H1 (cell line): ENCODE results near the gene ACCSL. TPM values are rescaled to one million over a fixed set of nuclear protein-coding genes. Genes with fewer than 3 reads are reported as not detected.

ENCODE experiments used
- CTCF ChIA-PET: fragments of 300-600 bp; sonication (Branson Sonifier 250); formaldehyde crosslinking; loops from one replicate; lab custom pipeline; 2021; ENCODE audit not compliant: partially characterized antibody; lab: Charles Lee
- POLR2A ChIA-PET: fragments of 300-600 bp; sonication (Branson Sonifier 250); formaldehyde crosslinking; loops from one replicate; lab custom pipeline; 2021; ENCODE audit warnings: inconsistent platforms; ENCODE audit not compliant: partially characterized antibody; lab: Charles Lee
- DNase-seq, 2 experiments: peaks; one replicate each; pipeline versions ENCODE4 v3.0.0 to v3.0.0-alpha.2; 2010 to 2022; ENCODE audit warnings: low spot score in 2 of 2, low read depth in 1 of 2, mixed read lengths in 1 of 2
- FAIRE-seq: peaks from 2 replicates; lab custom pipeline; 2011; peaks lifted over from hg19 to GRCh38; lab: Jason Lieb, UNC
- H2AFZ ChIP-seq: 2 replicates; pipeline ENCODE4 v1.8.1; 2012; ENCODE audit warnings: low read length, inconsistent platforms
- H2AK5ac ChIP-seq: 2 replicates; pipeline ENCODE4 v1.6.1; 2013; ENCODE audit warnings: low read depth, low read length
- H2BK120ac ChIP-seq: replicated peaks from 2 replicates; pipeline ENCODE3; 2013; ENCODE audit warnings: low read depth, low read length, inconsistent platforms
- H2BK12ac ChIP-seq: 2 replicates; pipeline ENCODE4 v1.6.1; 2013; ENCODE audit warnings: low read depth, low read length
- H2BK15ac ChIP-seq: 2 replicates; pipeline ENCODE4 v1.6.1; 2013; ENCODE audit warnings: low read length
- H2BK20ac ChIP-seq: 2 replicates; pipeline ENCODE4 v1.6.1; 2013; ENCODE audit warnings: low read length
- H2BK5ac ChIP-seq: 2 replicates; pipeline ENCODE4 v1.6.1; 2013; ENCODE audit warnings: low read depth, low read length
- H3K14ac ChIP-seq: 2 replicates; pipeline ENCODE4 v1.6.1; 2013; ENCODE audit warnings: inconsistent platforms; ENCODE audit not compliant: insufficient read length
- H3K18ac ChIP-seq: 2 replicates; pipeline ENCODE4 v1.6.1; 2013; ENCODE audit warnings: low read length; ENCODE audit errors: extremely low read depth
- H3K23ac ChIP-seq: 2 replicates; pipeline ENCODE4 v1.6.1; 2013; ENCODE audit warnings: inconsistent platforms; ENCODE audit not compliant: insufficient read length
- H3K23me2 ChIP-seq: 2 replicates; pipeline ENCODE4 v1.6.1; 2013; ENCODE audit warnings: low read depth, low read length
- H3K27ac ChIP-seq: 2 replicates; pipeline ENCODE4 v1.6.1; 2011; ENCODE audit warnings: low read depth, low read length, inconsistent platforms
- H3K27me3 ChIP-seq, 4 experiments: replicated peaks in 1 of 4; 1 replicate in 1 of 4; 2 replicates in 3 of 4; pipeline versions ENCODE4 v1.6.1 to v1.8.1; 2011 to 2013; ENCODE audit warnings: low read length in 3 of 4, mild to moderate bottlenecking in 3 of 4, inconsistent platforms in 2 of 4, mixed read lengths in 2 of 4, moderate library complexity in 1 of 4; ENCODE audit not compliant: control insufficient read depth in 3 of 4, insufficient read depth in 3 of 4; ENCODE audit errors: extremely low read depth in 1 of 4
- H3K36me3 ChIP-seq, 4 experiments: 2 replicates each; pipeline versions ENCODE4 v1.6.1 to v1.8.1; 2011 to 2013; ENCODE audit warnings: mild to moderate bottlenecking in 4 of 4, low read length in 3 of 4, moderate library complexity in 2 of 4, control low read depth in 1 of 4, inconsistent platforms in 1 of 4; ENCODE audit not compliant: insufficient read depth in 4 of 4, control insufficient read depth in 2 of 4
- H3K4ac ChIP-seq: replicated peaks from 2 replicates; pipeline ENCODE3; 2013; ENCODE audit warnings: low read length, low read depth, mixed read lengths, inconsistent platforms; ENCODE audit not compliant: insufficient read length
- H3K4me1 ChIP-seq, 4 experiments: replicated peaks in 1 of 4; 1 replicate in 1 of 4; 2 replicates in 3 of 4; pipeline versions ENCODE4 v1.6.1 to v1.8.1; 2011 to 2013; ENCODE audit warnings: low read length in 3 of 4, inconsistent platforms in 2 of 4, mixed read lengths in 1 of 4; ENCODE audit not compliant: insufficient read depth in 4 of 4, control insufficient read depth in 3 of 4
- H3K4me2 ChIP-seq, 2 experiments: 2 replicates each; pipeline versions ENCODE4 v1.6.1 to v1.8.1; 2011 to 2013; ENCODE audit warnings: low read depth in 2 of 2, low read length in 2 of 2, control low read depth in 1 of 2, inconsistent platforms in 1 of 2, mild to moderate bottlenecking in 1 of 2; ENCODE audit not compliant: insufficient read depth in 1 of 2
- H3K4me3 ChIP-seq, 4 experiments: fragments of 200-600, 300-600 bp in 1 of 4; sonication (generic), shearing (Covaris generic), sonication (Bioruptor Twin) in 1 of 4; 2 replicates each; pipeline versions ENCODE4 v1.5.1 to v1.8.1; 2011 to 2016; ENCODE audit warnings: low read length in 4 of 4, low read depth in 3 of 4, control low read depth in 2 of 4, inconsistent platforms in 2 of 4, mild to moderate bottlenecking in 2 of 4, mixed read lengths in 1 of 4, moderate library complexity in 1 of 4; ENCODE audit not compliant: insufficient read depth in 2 of 4; ENCODE audit errors: extremely low read depth in 1 of 4
- H3K56ac ChIP-seq: replicated peaks from 2 replicates; pipeline ENCODE3; 2013; ENCODE audit warnings: low read depth, mild to moderate bottlenecking, mixed read lengths, low read length, inconsistent platforms; ENCODE audit not compliant: insufficient read length
- H3K79me1 ChIP-seq: 2 replicates; pipeline ENCODE4 v1.6.1; 2013; ENCODE audit warnings: low read depth, low read length, control low read depth
- H3K79me2 ChIP-seq, 2 experiments: 2 replicates each; pipeline versions ENCODE4 v1.6.1 to v1.8.1; 2012 to 2013; ENCODE audit warnings: low read length in 2 of 2, mild to moderate bottlenecking in 2 of 2, inconsistent platforms in 1 of 2; ENCODE audit not compliant: insufficient read depth in 2 of 2, control insufficient read depth in 1 of 2
- H3K9ac ChIP-seq, 4 experiments: replicated peaks in 1 of 4; 1 replicate in 1 of 4; 2 replicates in 3 of 4; pipeline versions ENCODE4 v1.6.1 to v1.8.1; 2011 to 2013; ENCODE audit warnings: low read depth in 3 of 4, low read length in 3 of 4, control low read depth in 2 of 4, mild to moderate bottlenecking in 2 of 4, moderate library complexity in 2 of 4, inconsistent platforms in 1 of 4; ENCODE audit errors: extremely low read depth in 1 of 4
- H3K9me3 ChIP-seq, 2 experiments: 2 replicates each; pipeline versions ENCODE4 v1.6.1 to v1.8.1; 2012 to 2013; ENCODE audit warnings: mild to moderate bottlenecking in 2 of 2, moderate library complexity in 2 of 2, control low read depth in 1 of 2, inconsistent platforms in 1 of 2, low read depth in 1 of 2, low read length in 1 of 2, mixed read lengths in 1 of 2; ENCODE audit not compliant: insufficient read depth in 2 of 2
- H4K20me1 ChIP-seq, 2 experiments: replicated peaks in 1 of 2; 2 replicates each; pipeline versions ENCODE3 to v1.8.1; 2011 to 2013; ENCODE audit warnings: inconsistent platforms in 2 of 2, low read length in 2 of 2, mild to moderate bottlenecking in 1 of 2; ENCODE audit not compliant: insufficient read depth in 2 of 2, control insufficient read depth in 1 of 2
- H4K5ac ChIP-seq: 2 replicates; pipeline ENCODE4 v1.6.1; 2013; ENCODE audit warnings: low read length, low read depth, mixed read lengths, inconsistent platforms; ENCODE audit not compliant: insufficient read length
- H4K8ac ChIP-seq: 2 replicates; pipeline ENCODE4 v1.8.0; 2013; ENCODE audit warnings: mild to moderate bottlenecking, moderate library complexity, low read length, inconsistent platforms; ENCODE audit not compliant: insufficient read depth; ENCODE audit errors: extremely low read depth
- H4K91ac ChIP-seq: replicated peaks from 2 replicates; pipeline ENCODE3; 2013; ENCODE audit warnings: low read length, mixed read lengths, inconsistent platforms; ENCODE audit not compliant: insufficient read length
- CBX8 ChIP-seq: fragments of 300-800, 300-1000 bp; sonication (generic); IDR thresholded peaks from 2 replicates; pipeline ENCODE4 v1.7.1; 2016; ENCODE audit warnings: low read depth, low read length, borderline replicate concordance
- KDM1A ChIP-seq: fragments of 200-600, 300-600 bp; sonication (generic); IDR thresholded peaks from 2 replicates; pipeline ENCODE4 v1.7.1; 2016; ENCODE audit warnings: mild to moderate bottlenecking, low read length, borderline replicate concordance
- RAD21 ChIP-seq, 2 experiments: IDR thresholded peaks in 1 of 2; conservative IDR thresholded peaks in 1 of 2; 2 replicates each; pipeline ENCODE4 v1.6.1; 2011; ENCODE audit warnings: low read depth in 2 of 2, low read length in 2 of 2, improper control_type of control experiment in 1 of 2, inconsistent platforms in 1 of 2, mild to moderate bottlenecking in 1 of 2, moderate library complexity in 1 of 2
- WGBS, 2 experiments: shearing (Covaris generic) in 1 of 2; methylation state at CpG; one replicate each; pipeline versions ENCODE4 v1.1.6 to v1.1.7; 2013 to 2015; ENCODE audit warnings: low lambda C conversion rate in 2 of 2, mixed read lengths in 2 of 2, inconsistent platforms in 1 of 2, low coverage in 1 of 2, missing lambda C conversion rate in 1 of 2; ENCODE audit not compliant: insufficient replicate concordance in 2 of 2, insufficient coverage in 1 of 2, insufficient read length in 1 of 2; ENCODE audit errors: extremely low coverage in 1 of 2, missing lambda C conversion rate in 1 of 2; 5-methylcytosine and 5-hydroxymethylcytosine counted together
- polyA plus RNA-seq, 7 experiments: library from polyadenylated mRNA; depleted of rRNA in 3 of 7; stranded (reverse) in 5 of 7; unstranded in 2 of 7; fragments of >200 nt in 5 of 7; fragments of 200-250 nt in 2 of 7; gene quantifications; 1 replicate in 5 of 7; 2 replicates in 1 of 7; 4 replicates in 1 of 7; pipeline versions ENCODE4 v1.2.1 to v1.2.3, GENCODE V29; 2011 to 2013; ENCODE audit warnings: missing spikeins in 2 of 7, mixed read lengths in 2 of 7
- total RNA-seq: library from RNA; stranded (reverse); fragmentation: NEBNext Ultra II Directional; extraction: Animal tissue kit (Norgen Biotek cat#: 25700); gene quantifications from 2 replicates; pipeline ENCODE4 v1.2.1, GENCODE V29; 2021

The ACCSL gene
- total and polyA plus RNA-seq, 2 of the 8 experiments (the other 6 are each of a cell fraction or from before 2014, with no cell fraction given): not detected

DNA sequence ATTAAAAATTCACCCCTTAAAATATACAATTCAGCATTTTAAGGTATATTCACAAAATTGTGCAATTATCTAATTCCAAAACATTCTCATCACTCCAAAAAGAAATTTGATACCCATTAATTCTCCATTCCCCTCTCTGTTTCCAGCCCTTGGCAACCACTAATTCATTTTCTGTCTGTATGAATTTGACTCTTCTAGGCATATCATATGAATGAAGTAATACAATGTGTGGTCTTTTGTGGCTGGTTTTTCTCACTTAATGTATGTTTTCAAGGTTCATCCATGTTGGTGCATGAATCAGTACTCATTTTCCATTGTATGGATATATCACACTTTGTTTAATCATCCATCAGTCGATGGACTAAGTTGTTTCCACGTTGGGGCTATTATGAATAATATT lies 29.0 kb upstream of the ACCSL start:
- H2BK5ac ChIP-seq: no peak overlapping the region
- no peaks in the 10 kb centered on the region; a peak in 1 of 7 replicates for H3K4me1 ChIP-seq
- no peak overlapping the region for H3K9ac ChIP-seq
- H2AK5ac ChIP-seq: no peak overlapping the region
- H3K79me1 ChIP-seq: no peaks in the 10 kb centered on the region
- whole genome bisulfite sequencing, 2 experiments: 87% methylated on average over 2 of the region's 2 CpGs; no CpG with 5 or more reads in 1 of the 2 experiments
- no peak overlapping the region for H2BK15ac ChIP-seq
- no peaks in the 10 kb centered on the region for H3K23me2 ChIP-seq
- H4K20me1 ChIP-seq: no peaks in the 10 kb centered on the region
- H3K27me3 ChIP-seq: no peaks in the 10 kb centered on the region
- H4K5ac ChIP-seq: no peak overlapping the region
- no peak overlapping the region for H2AFZ ChIP-seq
- H3K56ac ChIP-seq: no peak overlapping the region
- H4K8ac ChIP-seq: no peak overlapping the region
- DNase-seq (no peak), FAIRE-seq (no peak)
- no peak overlapping the region for H2BK120ac ChIP-seq
- H3K14ac ChIP-seq: no peak overlapping the region
- no peak overlapping the region for H4K91ac ChIP-seq
- no peak overlapping the region for H3K4me3 ChIP-seq
- no peak overlapping the region for H3K4me2 ChIP-seq
- POLR2A ChIA-PET: no interaction called here
- H2BK20ac ChIP-seq: no peak overlapping the region
- no peaks in the 10 kb centered on the region for H3K36me3 ChIP-seq
- H3K18ac ChIP-seq: no peak overlapping the region
- CTCF ChIA-PET: interaction anchor here (1.0 kb wide), 1 partner anchor 90 kb away, joined by 3 read pairs; no protein-coding TSS in a partner anchor
- no peak overlapping the region for H3K23ac ChIP-seq
- H3K79me2 ChIP-seq: no peaks in the 10 kb centered on the region
- no peak overlapping the region for H2BK12ac ChIP-seq
- no peak overlapping the region for H3K27ac ChIP-seq
- H3K9me3 ChIP-seq: no peaks in the 10 kb centered on the region
- H3K4ac ChIP-seq: no peak overlapping the region
- TF ChIP-seq RAD21 (IDR thresholded peaks at IDR 0.05 in 1 of 2, conservative IDR thresholded peaks at IDR 0.05 in 1 of 2; ENCODE audit: low read depth in 2 of 2, low read length in 2 of 2): no peak
- TF ChIP-seq CBX8: no peak
- no peak for TF ChIP-seq KDM1A
